Endothelial cell of umbilical vein (primary cell): ENCODE measurements around the gene YAP1. TPM values are rescaled to one million over a fixed set of nuclear protein-coding genes. Genes with fewer than 3 reads are reported as not detected.

Source experiments
- BruUV-seq: library from RNA; stranded (reverse); fragments of 400-500 nt; replicated peaks from 2 replicates; lab custom pipeline; 2021; lab: Mats Ljungman, UMichigan
- CTCF ChIA-PET: fragments of 300-600, 350-600 bp; sonication (Branson Sonifier 250); formaldehyde crosslinking; loops from one replicate; lab custom pipeline; 2021; ENCODE audit warnings: antibody characterized with exemption, inconsistent platforms; lab: Charles Lee
- POLR2A ChIA-PET: fragments of 300-600, 350-600 bp; sonication (Branson Sonifier 250); formaldehyde crosslinking; loops from one replicate; lab custom pipeline; 2021; ENCODE audit warnings: antibody characterized with exemption, inconsistent platforms; lab: Charles Lee
- DNase-seq: peaks from one replicate; pipeline ENCODE4 v3.0.0-alpha.2; 2011; ENCODE audit warnings: low read depth, low spot score
- FAIRE-seq: peaks from 2 replicates; lab custom pipeline; 2011; peaks lifted over from hg19 to GRCh38; lab: Jason Lieb, UNC
- H2AFZ ChIP-seq: 2 replicates; pipeline ENCODE4 v1.6.0; 2012; ENCODE audit warnings: low read depth, low read length, control low read depth, inconsistent platforms
- H3K27ac ChIP-seq: 2 replicates; pipeline ENCODE4 v1.5.1; 2011; ENCODE audit warnings: low read depth, mild to moderate bottlenecking, control low read depth, low read length, moderate library complexity; ENCODE audit not compliant: insufficient read depth
- H3K27me3 ChIP-seq, 2 experiments: 2 replicates each; pipeline versions ENCODE4 v1.6.0 to v1.6.1; 2011; ENCODE audit warnings: low read length in 2 of 2, mixed read lengths in 1 of 2; ENCODE audit not compliant: control insufficient read depth in 2 of 2, insufficient read depth in 2 of 2
- H3K36me3 ChIP-seq, 2 experiments: 2 replicates in 1 of 2; 3 replicates in 1 of 2; pipeline ENCODE4 v1.5.1; 2011; ENCODE audit warnings: low read length in 2 of 2, mild to moderate bottlenecking in 1 of 2, moderate library complexity in 1 of 2; ENCODE audit not compliant: control insufficient read depth in 2 of 2, insufficient read depth in 2 of 2; ENCODE audit errors: extremely low read depth in 1 of 2
- H3K4me1 ChIP-seq: 3 replicates; pipeline ENCODE4 v1.5.1; 2011; ENCODE audit warnings: mild to moderate bottlenecking, low read length; ENCODE audit not compliant: control insufficient read depth, insufficient read depth; ENCODE audit errors: extremely low read depth
- H3K4me2 ChIP-seq: 2 replicates; pipeline ENCODE4 v1.6.1; 2011; ENCODE audit warnings: low read length, control low read depth, mixed read lengths; ENCODE audit not compliant: insufficient read depth
- H3K4me3 ChIP-seq, 3 experiments: fragments of 200-600 bp in 1 of 3; sonication (generic), shearing (Covaris generic) in 1 of 3; replicated peaks in 1 of 3; 2 replicates each; pipeline ENCODE4 v1.5.1; 2011 to 2016; ENCODE audit warnings: control low read depth in 3 of 3, low read length in 3 of 3, mild to moderate bottlenecking in 2 of 3, inconsistent platforms in 1 of 3, low read depth in 1 of 3, moderate library complexity in 1 of 3; ENCODE audit not compliant: insufficient read depth in 1 of 3
- H3K79me2 ChIP-seq: 2 replicates; pipeline ENCODE4 v1.6.0; 2012; ENCODE audit warnings: low read length, inconsistent platforms; ENCODE audit not compliant: control insufficient read depth, insufficient read depth
- H3K9ac ChIP-seq: replicated peaks from 2 replicates; pipeline ENCODE3; 2011; ENCODE audit warnings: low read length, control low read depth; ENCODE audit not compliant: insufficient read depth; ENCODE audit errors: extremely low read depth
- H3K9me1 ChIP-seq: replicated peaks from 3 replicates; pipeline ENCODE4 v1.6.0; 2011; ENCODE audit warnings: mild to moderate bottlenecking, low read length; ENCODE audit not compliant: control insufficient read depth, insufficient read depth; ENCODE audit errors: extremely low read depth
- H3K9me3 ChIP-seq: replicated peaks from 2 replicates; pipeline ENCODE4 v1.5.1; 2012; ENCODE audit warnings: low read length, inconsistent platforms; ENCODE audit not compliant: control insufficient read depth, insufficient read depth
- H4K20me1 ChIP-seq: replicated peaks from 2 replicates; pipeline ENCODE3; 2011; ENCODE audit warnings: mild to moderate bottlenecking, low read length; ENCODE audit not compliant: control insufficient read depth, insufficient read depth; ENCODE audit errors: extremely low read depth
- EZH2 ChIP-seq: IDR thresholded peaks from 2 replicates; pipeline ENCODE4 v1.6.1; 2012; ENCODE audit warnings: borderline replicate concordance, low read depth, mild to moderate bottlenecking, moderate library complexity, low read length, inconsistent platforms; ENCODE audit not compliant: severe bottlenecking
- FOS ChIP-seq: IDR thresholded peaks from 2 replicates; pipeline ENCODE4 v1.6.1; 2011; ENCODE audit warnings: mild to moderate bottlenecking, low read length, moderate library complexity, borderline replicate concordance; ENCODE audit not compliant: insufficient read depth
- GATA2 ChIP-seq: IDR thresholded peaks from 2 replicates; pipeline ENCODE4 v1.7.0; 2011; ENCODE audit warnings: low read depth, mild to moderate bottlenecking, moderate library complexity, mixed read lengths, low read length; ENCODE audit not compliant: insufficient read length, insufficient read depth
- JUN ChIP-seq: IDR thresholded peaks from 2 replicates; pipeline ENCODE4 v1.6.1; 2011; ENCODE audit warnings: borderline replicate concordance, low read depth; ENCODE audit not compliant: insufficient read length, insufficient read depth
- MYC ChIP-seq: IDR thresholded peaks from one replicate; pipeline ENCODE4 v1.6.1; 2011; ENCODE audit warnings: mild to moderate bottlenecking, low read depth, low read length
- POLR2A ChIP-seq: IDR thresholded peaks from 2 replicates; pipeline ENCODE4 v1.6.1; 2012; ENCODE audit warnings: low read depth, mild to moderate bottlenecking, control low read depth, low read length
- POLR2AphosphoS5 ChIP-seq: IDR thresholded peaks from 2 replicates; pipeline ENCODE4 v1.6.1; 2012; ENCODE audit warnings: low read depth, mild to moderate bottlenecking, control low read depth, low read length, moderate library complexity; ENCODE audit not compliant: insufficient read depth
- dilution Hi-C: fragments of 300-500 bp; cut with MboI; formaldehyde crosslinking; loops from one replicate; pipeline ENCODE4 v1.15.0; 2019; ENCODE audit warnings: low sequenced_read_pairs; ENCODE audit not compliant: extremely low pct_ligation_motif_present
- intact Hi-C: fragments of 100-400 bp; cut with micrococcal nuclease; formaldehyde crosslinking; loops from one replicate; pipeline ENCODE4 v1.10.0; 2022
- polyA plus RNA-seq, 4 experiments: library from polyadenylated mRNA; depleted of rRNA in 3 of 4; stranded (reverse) in 3 of 4; unstranded in 1 of 4; fragments of >200 nt; gene quantifications; 2 replicates each; pipeline versions ENCODE4 v1.2.1 to v1.2.3, GENCODE V29; 2011 to 2012; ENCODE audit warnings: missing spikeins in 1 of 4
- total RNA-seq: library from RNA; stranded (reverse); gene quantifications from 2 replicates; pipeline ENCODE4 v1.2.3, GENCODE V29; 2021
- TF ChIP-seq, protein P1 (sequence below), 2 donors: IDR thresholded peaks; 1 replicate in 1 of 2; 2 replicates in 1 of 2; pipeline ENCODE4 v1.5.1; 2011; ENCODE audit warnings: low read length in 2 of 2, mild to moderate bottlenecking in 2 of 2, moderate library complexity in 2 of 2, control low read depth in 1 of 2, inconsistent platforms in 1 of 2, low read depth in 1 of 2; ENCODE audit not compliant: insufficient read depth in 1 of 2; ENCODE audit errors: extremely low read depth in 1 of 2
- TF ChIP-seq, protein P2 (sequence below): IDR thresholded peaks from 2 replicates; pipeline ENCODE4 v1.6.1; 2011; ENCODE audit not compliant: insufficient read depth, insufficient read length

Gene YAP1
- total and polyA plus RNA-seq, 2 donors (not counting 3 experiments of a cell fraction or from before 2014, with no cell fraction given) = 32.6 to 48.9 TPM

DNA sequence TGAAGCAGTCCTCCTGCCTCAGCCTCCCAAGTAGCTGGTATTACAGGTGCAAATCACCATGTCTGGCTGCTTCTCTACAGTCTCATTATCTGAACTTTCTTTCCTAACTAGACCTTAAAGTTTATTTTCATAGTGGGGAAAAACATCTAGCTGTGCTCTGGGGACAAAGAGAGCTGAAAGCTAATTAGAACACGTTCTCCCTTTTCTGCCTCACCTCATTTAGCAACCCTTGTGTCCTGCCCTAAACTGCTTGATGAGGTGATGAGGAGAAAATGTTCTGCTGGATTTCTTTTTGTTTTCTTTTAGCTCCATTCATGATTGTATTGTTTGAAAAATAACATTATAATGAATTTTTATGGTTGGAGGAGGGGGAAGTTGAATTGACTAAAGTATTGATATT lies 84.7 kb downstream of the YAP1 start:
- dilution Hi-C loops (no loop called here), intact Hi-C loops (no loop called here)
- Histone ChIP-seq H3K4me2 (no peak overlapping the region), H3K9ac (no peak overlapping the region), H3K27ac (no peak overlapping the region), H2AFZ (no peak overlapping the region), H3K9me1 (no peaks in the 10 kb centered on the region), H3K27me3 (no peaks in the 10 kb centered on the region), H3K9me3 (no peaks in the 10 kb centered on the region), H3K4me1 (no peaks in the 10 kb centered on the region), H3K36me3 (no peaks in the 10 kb centered on the region), H3K79me2 (no peaks in the 10 kb centered on the region), H3K4me3 (no peak overlapping the region), H4K20me1 (no peaks in the 10 kb centered on the region)
- ChIA-PET POLR2A (no interaction called here), CTCF (no interaction called here)
- no peak for DNase-seq
- FAIRE-seq = no peak
- TF ChIP-seq, protein P1, sequence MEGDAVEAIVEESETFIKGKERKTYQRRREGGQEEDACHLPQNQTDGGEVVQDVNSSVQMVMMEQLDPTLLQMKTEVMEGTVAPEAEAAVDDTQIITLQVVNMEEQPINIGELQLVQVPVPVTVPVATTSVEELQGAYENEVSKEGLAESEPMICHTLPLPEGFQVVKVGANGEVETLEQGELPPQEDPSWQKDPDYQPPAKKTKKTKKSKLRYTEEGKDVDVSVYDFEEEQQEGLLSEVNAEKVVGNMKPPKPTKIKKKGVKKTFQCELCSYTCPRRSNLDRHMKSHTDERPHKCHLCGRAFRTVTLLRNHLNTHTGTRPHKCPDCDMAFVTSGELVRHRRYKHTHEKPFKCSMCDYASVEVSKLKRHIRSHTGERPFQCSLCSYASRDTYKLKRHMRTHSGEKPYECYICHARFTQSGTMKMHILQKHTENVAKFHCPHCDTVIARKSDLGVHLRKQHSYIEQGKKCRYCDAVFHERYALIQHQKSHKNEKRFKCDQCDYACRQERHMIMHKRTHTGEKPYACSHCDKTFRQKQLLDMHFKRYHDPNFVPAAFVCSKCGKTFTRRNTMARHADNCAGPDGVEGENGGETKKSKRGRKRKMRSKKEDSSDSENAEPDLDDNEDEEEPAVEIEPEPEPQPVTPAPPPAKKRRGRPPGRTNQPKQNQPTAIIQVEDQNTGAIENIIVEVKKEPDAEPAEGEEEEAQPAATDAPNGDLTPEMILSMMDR (IDR thresholded peaks at IDR 0.05; ENCODE audit: extremely low read depth in 1 of 2, insufficient read depth in 1 of 2, low read depth in 1 of 2, low read length in 2 of 2) = no peak
- TF ChIP-seq POLR2A (no peak), JUN (no peak), GATA2 (no peak), FOS (no peak), POLR2AphosphoS5 (no peak)
- no TSS peak for BruUV-seq

DNA sequence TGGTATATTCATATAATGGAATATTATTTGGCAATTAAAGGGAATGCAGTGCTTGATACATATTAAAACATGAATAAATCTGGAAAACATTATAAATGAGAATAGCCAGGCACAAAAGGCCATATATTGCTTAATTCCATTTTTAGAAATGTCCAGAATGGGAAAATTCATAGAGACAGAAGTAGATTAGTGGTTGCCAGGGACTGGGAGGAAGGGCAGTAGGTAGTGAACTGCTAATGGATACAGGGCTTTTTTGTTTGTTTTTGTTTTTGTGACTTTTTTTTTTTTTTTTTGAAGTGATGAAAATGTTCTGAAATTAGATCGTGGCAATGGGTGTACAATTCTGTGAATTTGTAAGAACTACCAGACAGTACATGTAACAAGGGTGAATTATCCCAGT lies 86.1 kb downstream of the YAP1 start:
- Histone ChIP-seq H3K4me3 (no peak overlapping the region), H3K4me2 (no peak overlapping the region), H2AFZ (no peak overlapping the region), H3K9me1 (no peaks in the 10 kb centered on the region), H3K9ac (no peak overlapping the region), H4K20me1 (no peaks in the 10 kb centered on the region), H3K36me3 (no peaks in the 10 kb centered on the region), H3K27me3 (no peaks in the 10 kb centered on the region), H3K27ac (no peak overlapping the region), H3K79me2 (no peaks in the 10 kb centered on the region), H3K4me1 (no peaks in the 10 kb centered on the region), H3K9me3 (no peaks in the 10 kb centered on the region)
- TF ChIP-seq JUN (no peak), EZH2 (no peak), GATA2 (no peak), MYC (no peak), POLR2A (no peak), POLR2AphosphoS5 (no peak), FOS (no peak)
- TF ChIP-seq, protein P1 (IDR thresholded peaks at IDR 0.05; ENCODE audit: extremely low read depth in 1 of 2, insufficient read depth in 1 of 2, low read depth in 1 of 2, low read length in 2 of 2) = no peak
- TF ChIP-seq, protein P2, sequence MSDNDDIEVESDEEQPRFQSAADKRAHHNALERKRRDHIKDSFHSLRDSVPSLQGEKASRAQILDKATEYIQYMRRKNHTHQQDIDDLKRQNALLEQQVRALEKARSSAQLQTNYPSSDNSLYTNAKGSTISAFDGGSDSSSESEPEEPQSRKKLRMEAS = no peak
- dilution Hi-C loops (no loop called here), intact Hi-C loops (no loop called here)
- no TSS peak for BruUV-seq
- FAIRE-seq = peak; percentile 28
- ChIA-PET CTCF (no interaction called here), POLR2A (no interaction called here)
- DNase-seq = no peak
